Suppressor macrophage treated with lipopolysaccharide for 1 hour (primary cell): ENCODE data around the gene TRIM33.
"Not testable (repeated sequence)": the region's sequence is repeated elsewhere in the genome, so short reads cannot be mapped to it uniquely, and the experiment has no call there.

Experiments
- DNase-seq, 3 donors: peaks; one replicate each; pipeline ENCODE4 v3.0.0-alpha.2; 2020 to 2022

Gene TRIM33

GRCh38 chr1:114390960-114391359 is 120.0 kb downstream of the TRIM33 start:
- no peak for DNase-seq

- DNase-seq: no peak
Observed at GRCh38 chr1:114390361-114390760, 120.6 kb downstream of the TRIM33 start.

GRCh38 chr1:114388432-114389003 is 122.5 kb downstream of the TRIM33 start:
- DNase-seq: no peak

GRCh38 chr1:114387585-114387984 is 123.4 kb downstream of the TRIM33 start:
- not testable (repeated sequence) for DNase-seq

- no peak for DNase-seq
Observed at GRCh38 chr1:114387010-114387360, 124.0 kb downstream of the TRIM33 start.

GRCh38 chr1:114386129-114387009 is 124.6 kb downstream of the TRIM33 start:
- DNase-seq: no peak

GRCh38 chr1:114384922-114385321 is 126.1 kb downstream of the TRIM33 start:
- no peak for DNase-seq

- no peak for DNase-seq
Observed at GRCh38 chr1:114379987-114380386, 131.0 kb downstream of the TRIM33 start.

- DNase-seq: no peak
Observed at GRCh38 chr1:114379358-114379757, 131.6 kb downstream of the TRIM33 start.

GRCh38 chr1:114377356-114377755 is 133.6 kb downstream of the TRIM33 start:
- no peak for DNase-seq

- peak; percentile 22 to 62 (median 45) for DNase-seq
Observed at GRCh38 chr1:114369930-114370329, 141.1 kb downstream of the TRIM33 start.

- not testable (repeated sequence) for DNase-seq
Observed at GRCh38 chr1:114369266-114369919, 141.6 kb downstream of the TRIM33 start.

GRCh38 chr1:114368560-114369255 is 142.3 kb downstream of the TRIM33 start:
- DNase-seq: no peak

GRCh38 chr1:114367810-114368209 is 143.2 kb downstream of the TRIM33 start:
- DNase-seq: no peak

GRCh38 chr1:114363230-114363629 is 147.8 kb downstream of the TRIM33 start:
- DNase-seq: not testable (repeated sequence)

- no peak for DNase-seq
Observed at GRCh38 chr1:114359791-114360190, 151.2 kb downstream of the TRIM33 start.

- DNase-seq: peak; percentile 30 to 64 (median 62)
Observed at GRCh38 chr1:114355240-114355639, 155.8 kb downstream of the TRIM33 start.

- peak; percentile 53 to 64 (median 55) for DNase-seq
Observed at GRCh38 chr1:114353262-114353661, 157.7 kb downstream of the TRIM33 start.

GRCh38 chr1:114352797-114353196 is 158.2 kb downstream of the TRIM33 start:
- DNase-seq: no peak

GRCh38 chr1:114350731-114351445 is 160.1 kb downstream of the TRIM33 start:
- no peak for DNase-seq

- no peak for DNase-seq
Observed at GRCh38 chr1:114349891-114350605, 161.0 kb downstream of the TRIM33 start.
